DMS79 (cell line): ENCODE data around the gene LAMA5.

Source experiments
- DNase-seq: peaks from one replicate; lab custom pipeline; 2025; lab: John Stamatoyannopoulos, UW

Gene LAMA5

DNA sequence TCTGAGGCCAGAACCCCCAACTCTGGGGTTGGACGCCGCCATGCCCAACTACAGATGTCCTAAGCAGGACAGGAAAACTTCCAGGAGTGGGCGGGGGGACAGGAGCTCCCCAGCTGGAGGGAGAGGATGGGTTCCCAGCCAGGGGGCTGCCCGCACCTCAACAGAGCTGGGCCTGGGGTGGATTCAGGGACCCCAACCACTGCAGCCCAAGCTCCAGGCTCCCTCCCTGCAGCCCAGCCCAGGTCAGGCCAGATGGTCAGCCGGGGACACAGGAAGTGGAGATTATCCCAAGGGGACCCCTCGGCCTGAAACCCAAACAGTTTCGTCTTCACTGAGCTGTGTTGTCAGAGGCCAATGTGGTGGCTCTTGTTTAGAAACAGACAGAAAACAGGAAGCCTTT lies 9.4 kb downstream of the LAMA5 start:
- no peak for DNase-seq

DNA sequence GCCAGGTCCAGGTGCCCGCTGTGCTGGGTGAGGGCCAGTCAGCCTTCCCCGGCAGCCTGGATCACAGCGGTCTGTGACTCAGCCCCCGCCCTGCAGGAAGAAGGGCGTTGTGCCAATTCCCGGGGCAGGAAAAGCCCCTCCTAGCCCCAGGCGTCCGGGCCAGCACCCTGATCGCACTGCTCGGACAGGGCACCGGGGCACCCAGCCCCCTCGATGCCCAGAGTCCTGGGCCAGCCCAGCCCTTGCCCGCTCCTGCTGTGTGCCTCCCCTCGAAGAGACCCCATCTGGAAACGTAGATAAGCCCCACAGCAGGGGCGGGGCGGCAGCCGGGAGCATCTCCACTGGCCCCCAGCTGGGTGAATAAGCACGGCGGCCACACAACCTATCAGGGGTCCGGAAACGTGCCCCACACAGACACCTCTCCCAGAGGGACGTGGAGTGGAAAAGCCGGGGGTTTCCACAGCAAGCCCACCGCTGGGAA lies 9.9 kb downstream of the LAMA5 start:
- DNase-seq: no peak

DNA sequence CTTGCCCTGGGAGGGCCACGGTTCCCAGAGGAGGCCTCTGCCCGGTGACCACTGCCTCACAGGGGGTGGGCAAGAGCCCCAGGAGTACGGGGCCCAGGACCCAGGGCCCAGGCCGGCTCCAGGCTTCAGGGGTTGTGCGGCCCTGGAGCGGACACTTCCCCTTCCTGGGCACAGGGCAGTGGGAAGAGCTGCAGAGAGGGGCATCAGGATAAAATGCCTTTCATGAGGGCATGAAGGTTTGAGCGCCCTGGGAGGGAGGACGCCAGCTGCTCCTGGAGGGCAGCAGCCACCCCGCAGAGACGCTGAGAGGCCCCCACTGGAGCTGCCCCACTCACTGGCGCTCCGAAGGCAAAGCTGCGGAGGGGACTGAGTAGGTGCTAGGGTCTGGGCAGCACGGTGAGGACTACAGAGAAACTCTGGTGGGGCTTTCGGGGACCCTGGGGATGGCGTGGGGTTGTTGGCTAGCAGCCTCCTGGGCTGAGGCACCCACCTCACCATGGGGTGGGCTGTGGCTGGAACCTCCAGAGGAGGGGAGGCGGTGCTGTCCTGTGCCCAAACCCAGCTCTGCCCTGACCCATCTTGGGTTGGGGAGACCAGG lies 10.4 kb downstream of the LAMA5 start:
- no peak for DNase-seq

DNA sequence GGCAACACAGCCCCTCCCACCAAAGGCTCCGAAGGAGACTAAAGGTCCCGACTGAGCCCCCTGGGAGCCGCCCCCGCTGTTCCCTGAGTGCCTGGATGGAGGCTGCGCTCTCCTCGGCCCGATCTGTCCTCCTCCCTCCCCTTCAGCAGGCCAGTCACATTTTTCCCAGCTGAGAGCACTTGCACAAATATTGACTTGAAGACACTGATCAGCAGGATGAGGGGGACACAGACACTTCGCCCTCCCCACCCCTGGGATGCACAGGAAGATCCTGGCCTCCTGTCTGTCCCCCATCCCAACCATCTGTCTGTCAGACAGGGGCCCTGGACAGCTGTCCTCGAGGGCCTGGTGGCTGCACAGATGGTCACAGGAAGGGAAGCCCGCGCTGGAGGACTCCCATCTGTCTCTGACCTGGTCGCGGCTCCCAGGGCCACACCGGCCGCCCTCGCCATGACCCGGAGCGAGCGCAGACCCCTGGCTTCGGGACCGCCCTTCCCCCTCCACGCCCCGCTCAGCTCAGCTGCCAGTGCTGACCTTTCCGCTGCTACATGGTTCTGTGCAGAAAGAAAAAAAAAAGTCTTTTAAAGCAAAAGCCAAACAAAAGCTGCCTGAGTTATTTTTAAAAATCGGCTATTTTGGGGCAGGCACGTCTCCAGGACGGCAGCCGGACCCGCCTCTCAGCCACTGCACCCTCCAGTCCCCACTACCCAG lies 11.1 kb downstream of the LAMA5 start:
- DNase-seq: no peak

DNA sequence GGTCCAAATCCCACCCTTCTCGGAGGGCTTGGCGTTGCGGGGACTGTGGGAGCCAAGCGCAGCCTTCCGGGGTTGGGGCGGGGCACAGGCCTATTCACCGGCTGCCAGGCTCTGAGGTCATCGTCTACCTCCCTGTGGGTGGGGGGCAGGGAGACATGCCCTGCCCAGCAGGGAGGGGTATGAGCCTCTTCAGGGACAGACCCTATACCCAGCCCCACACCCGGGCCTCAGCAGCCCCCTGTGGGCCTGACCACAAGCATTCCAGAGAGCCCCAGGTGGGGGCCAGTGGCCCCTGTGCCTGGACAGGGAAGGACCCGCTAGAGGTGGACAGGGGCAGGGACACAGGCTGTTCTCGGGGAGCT lies 11.6 kb downstream of the LAMA5 start:
- DNase-seq: no peak

DNA sequence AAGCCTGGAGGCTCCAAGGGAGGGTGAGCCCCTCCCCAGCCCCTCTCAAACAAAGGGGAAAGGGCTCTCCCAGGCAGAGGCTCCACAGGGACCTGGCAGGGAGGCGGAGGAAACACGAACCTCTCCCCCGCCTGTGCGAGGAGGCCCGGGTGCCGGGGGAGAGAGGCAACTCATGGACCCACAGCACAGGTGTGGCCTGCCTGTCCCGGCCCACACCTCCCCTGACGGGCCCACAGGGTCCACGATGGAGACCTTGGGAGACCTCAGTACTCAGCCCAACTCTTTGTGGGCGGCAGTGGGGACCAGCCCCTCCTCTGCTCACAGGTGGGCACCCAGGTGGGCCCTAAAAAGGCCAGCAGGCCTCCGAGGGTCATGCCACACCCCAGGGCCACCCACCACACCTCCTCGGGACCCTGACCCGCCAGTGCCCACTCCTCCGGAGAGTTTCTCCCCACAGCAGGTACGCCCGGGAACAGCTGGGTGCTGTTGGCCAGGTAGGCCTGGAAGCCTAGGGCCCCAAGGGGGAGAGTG lies 12.2 kb downstream of the LAMA5 start:
- DNase-seq: no peak

DNA sequence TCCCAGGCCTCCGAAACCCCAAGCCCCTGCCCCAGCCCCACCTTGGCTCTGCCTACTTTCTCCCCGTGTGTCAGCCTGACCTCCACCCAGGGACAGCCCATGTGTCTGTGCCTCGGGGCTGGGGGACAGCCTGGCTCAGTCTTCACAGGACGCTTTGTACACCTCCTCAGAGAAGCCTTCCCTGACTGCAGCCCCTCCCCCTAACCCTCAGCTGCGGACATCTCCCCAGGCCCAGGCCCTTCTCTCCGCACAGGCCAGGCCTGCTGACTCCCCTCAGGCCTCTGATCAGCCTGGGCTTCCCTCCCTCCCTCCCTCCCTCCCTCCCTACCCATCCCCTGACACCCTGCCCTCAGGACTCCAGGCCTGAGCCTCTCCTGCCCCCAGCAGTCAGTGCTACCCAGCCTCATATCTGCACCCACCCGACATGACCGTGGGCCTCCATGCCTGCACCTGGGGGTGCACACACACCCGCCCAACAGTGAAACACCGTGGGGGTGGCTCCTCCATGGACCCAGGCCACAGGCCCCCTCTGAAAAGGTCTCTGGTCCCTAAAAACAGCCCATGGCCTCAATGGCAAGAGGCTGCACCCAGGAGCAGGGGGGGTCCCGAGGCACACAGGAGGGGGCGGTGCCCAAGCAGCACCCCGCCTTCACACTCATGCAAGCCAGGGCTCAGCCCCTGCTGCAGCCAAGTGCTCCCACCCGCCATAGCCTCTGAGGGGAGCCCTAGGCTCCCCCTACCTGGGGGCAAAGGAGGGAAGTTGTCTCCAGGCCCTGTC lies 12.9 kb downstream of the LAMA5 start:
- no peak for DNase-seq

DNA sequence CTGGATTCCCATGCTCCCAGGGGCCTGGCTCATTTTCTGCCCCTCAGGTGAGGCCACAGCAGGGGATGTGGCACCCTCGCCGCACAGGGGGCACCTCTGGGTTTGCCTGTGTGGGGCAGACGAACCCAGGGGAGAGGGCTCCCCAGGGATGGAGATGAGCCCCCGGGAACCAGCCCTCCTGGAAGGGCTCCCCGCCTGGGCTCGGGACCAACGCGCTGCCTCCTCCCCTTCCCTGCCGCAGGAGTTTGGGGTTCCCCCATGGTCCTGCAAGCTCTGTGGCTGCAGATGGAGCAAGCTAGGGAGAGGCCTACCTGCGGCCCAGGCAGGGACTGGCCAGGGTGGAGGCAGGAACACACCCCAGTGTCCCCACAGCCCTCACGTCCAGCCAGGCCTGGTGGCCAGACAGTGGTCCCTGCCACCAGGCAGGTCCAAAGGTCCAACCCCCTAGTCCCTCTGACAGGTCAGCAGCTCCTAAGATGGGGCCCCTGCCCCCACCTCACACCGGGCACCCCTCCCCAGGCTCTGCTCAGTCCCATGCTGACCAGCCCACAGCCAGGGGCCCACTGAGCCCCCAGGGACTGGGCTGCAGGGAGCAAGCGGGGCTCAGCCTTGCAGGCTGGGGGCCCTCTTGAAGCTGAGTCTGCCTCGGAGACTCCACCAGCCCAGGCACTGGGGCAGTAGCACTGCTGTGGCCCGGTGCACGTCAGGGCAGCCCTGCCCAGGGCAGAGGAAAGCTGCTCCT lies 13.7 kb downstream of the LAMA5 start:
- no peak for DNase-seq

DNA sequence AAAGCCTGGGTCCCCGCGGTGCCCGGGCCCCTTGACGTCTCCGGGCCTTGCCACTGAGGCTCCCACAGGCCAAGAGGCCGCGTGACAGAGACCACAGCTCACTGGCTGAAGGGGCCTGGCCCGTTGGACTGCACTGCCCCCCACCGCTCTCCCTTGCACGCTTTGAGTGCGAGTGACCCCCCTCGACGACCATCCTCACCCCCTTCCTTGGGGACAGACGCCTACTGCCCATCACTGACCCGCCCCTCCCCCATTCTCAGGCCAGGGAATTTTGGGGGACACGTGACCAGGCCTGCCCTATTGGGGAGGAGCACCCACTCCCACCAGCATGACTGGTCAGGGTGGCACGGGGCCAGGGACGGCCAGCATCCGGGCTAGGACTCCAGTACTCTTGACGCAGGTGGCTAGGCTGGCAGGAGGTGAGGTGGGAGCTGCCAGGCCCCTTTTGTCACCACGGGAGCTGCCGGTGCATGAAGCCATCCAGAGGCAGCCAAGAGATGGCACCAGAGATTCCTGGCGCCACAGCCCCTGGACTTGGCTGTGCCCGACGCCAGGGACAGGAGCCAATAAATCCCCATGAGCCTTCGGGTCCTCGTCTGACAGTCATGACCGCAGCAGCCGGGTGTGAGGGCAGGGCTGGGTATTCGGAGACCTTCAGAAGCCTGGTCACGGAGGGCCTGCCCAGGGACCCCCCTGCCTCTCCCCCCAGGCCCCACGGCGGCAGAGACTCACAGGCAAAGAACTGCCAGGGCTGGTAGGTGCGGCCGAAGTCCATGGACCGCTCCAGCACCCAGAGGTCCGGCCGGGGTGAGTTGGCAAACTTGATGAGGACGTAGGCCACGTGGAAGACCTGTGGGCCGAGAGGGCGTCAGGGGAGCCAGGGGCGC lies 14.5 kb downstream of the LAMA5 start:
- DNase-seq: peak; percentile 82

DNA sequence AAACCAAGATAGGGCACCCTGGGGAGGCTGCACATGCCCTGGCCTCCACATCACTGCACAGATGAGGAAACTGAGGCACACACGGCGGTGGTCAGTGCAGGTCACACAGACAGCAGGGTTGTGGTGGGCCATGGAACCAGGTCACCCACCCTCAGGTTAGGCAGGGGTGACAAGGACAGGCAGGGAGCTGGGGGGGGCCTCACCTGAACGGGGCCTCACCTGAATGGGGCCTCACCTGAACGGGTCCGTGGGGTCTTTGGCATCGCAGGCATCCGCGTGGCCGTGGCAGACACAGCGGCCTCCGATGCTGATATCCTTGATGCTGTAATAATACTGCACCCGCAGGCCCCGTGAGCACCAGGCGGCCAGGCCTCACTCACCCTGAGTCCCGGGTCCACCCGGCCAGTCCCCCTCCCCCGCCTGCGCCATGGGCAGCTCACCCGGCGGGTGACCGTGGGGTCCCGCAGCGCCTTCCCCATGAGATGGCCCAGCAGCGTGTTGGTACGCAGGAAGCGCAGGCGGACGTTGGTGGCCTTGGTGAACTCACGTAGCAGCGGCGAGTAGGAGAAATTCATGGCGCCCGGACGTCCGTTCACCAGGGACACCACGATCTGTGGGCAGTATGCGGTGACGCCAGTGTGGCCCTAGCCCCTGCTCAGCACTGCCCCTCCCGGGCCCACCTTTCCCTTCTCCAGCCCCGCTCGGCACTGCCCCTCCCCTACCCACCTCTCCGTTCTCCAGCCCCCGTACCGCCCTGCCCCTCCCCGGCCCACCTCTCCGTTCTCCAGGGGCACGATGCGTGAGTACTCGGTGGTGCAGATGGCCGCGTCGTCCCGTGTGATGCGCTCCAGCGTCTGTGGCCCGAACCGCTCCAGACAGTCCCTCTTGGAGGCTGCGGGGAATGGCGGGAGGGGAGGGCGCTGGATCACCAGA lies 15.4 kb downstream of the LAMA5 start:
- no peak for DNase-seq

DNA sequence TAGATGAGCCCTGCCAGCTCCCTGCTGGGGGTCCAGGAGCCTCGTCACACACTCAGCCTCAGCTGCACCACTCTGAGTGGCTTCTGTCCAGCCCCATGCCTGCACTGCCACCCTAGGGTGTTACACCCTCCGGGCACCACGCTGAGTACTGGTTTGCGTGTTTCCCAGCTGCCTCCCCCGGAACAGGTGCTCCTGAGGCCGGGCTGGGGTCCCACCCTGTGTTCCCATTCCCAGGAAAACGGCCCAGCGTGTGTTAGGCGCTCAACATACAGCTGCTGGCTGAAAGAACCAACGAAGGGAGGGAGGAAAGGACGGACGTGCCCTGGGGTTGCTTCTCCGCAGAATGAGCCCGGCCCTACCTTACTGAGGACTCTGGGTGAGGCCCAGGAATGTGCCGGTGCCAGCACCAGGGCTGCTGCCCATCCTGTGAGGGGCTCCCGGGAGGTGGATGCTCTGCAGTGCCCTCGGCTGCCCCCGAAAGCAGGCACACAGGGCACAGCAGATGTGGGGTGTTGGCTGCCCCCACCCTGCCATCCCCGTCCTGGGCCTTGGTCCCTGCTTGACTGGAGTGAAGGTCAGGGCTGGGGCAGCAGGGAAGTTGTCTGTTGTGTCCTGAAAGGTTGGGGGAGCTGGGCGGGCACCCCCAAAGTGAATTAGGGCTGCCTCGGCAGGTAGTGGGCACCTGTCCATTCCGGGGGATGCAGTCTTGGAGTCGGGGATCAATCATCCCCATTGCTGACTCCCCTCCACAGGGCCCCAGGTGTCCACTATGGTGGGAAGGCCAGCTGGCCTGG lies 16.3 kb downstream of the LAMA5 start:
- DNase-seq: no peak

DNA sequence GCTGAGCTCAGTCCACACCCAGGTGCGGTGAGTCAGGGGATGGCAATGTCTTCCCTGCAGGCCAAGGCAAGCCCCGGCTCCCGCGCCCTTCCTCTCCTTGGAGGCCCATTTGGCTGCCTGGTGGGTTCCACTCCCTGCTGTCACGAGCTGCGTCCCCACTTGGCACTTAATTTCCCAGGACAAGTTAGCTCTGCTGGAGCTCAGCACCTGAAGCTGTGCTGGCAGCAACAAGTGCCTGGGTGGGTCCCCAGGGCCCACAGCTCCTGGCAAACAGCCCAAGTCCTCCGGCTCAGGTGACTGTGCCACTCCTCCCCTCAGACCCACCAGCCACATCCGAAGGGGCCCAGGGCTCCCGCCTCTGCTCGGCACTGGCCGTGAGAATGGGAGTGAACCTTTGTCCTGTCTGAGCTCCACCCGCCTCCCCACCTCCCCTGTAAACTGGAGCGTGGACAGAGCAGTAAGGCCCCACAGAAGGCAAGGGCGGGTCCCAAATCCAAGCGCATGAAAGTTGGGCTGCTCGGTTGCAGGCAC lies 16.9 kb downstream of the LAMA5 start:
- DNase-seq: peak; percentile 86

DNA sequence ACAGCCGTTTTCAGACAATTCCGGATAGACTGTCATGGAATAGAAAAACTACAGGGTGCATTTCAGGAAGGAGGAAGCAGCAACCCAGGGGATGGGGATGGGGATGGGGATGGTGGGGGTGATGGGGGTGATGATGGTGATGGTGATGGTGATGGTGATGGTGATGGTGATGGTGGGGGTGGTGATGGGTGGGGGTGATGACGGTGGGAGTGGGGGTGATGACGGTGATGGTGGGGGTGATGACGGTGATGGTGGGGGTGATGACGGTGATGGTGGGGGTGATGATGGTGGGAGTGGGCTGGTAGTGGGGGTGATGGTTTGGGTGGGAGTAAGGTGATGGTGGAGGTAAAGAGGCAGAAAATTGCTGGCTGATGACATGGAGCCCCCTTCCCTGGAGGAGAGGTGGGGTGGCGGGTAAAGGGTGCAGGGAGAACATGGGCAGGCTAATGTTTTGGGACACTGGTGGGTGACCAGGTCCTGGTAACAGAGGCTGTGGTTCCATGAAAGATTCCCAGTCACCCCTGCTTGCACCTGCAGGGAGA lies 17.5 kb downstream of the LAMA5 start:
- DNase-seq: no peak

DNA sequence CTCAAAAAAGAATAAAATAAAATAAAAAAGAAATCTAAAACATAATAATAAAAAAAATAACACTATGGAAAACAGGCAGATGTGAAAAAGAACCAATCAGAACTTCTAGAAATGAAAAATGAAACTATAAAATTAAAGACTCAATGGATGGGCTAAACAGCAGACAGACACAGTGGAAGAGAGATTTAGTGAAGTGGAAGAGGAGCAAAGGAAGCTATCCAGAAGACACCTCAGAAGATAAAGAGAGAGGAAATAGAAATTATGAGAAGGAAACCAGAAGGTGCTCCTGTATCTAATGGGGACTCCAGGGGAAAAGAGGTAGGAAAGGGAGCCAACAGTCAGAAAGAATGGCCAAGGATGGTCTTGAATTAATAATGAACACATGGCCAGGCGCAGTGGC lies 18.5 kb downstream of the LAMA5 start:
- DNase-seq: no peak

DNA sequence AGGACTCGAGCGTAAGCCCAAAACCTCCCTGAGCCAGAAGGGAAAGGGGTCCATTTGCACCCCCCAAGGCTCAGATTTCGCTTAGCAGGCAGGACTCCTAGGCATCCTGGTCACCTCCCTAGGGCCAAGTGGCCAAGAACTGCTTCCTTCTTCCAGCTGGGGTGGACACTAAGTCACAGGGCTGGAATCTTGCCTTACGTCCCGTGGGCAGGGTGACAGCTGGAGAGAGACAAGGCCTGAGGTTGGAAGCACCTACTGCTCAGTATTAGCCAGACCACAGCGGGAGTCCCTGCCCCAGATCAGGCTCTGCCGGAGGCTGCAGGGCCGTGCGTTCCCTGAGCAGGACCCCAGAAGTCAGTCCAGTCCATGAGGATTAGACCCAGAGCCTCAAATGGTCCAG lies 19.7 kb downstream of the LAMA5 start:
- no peak for DNase-seq

DNA sequence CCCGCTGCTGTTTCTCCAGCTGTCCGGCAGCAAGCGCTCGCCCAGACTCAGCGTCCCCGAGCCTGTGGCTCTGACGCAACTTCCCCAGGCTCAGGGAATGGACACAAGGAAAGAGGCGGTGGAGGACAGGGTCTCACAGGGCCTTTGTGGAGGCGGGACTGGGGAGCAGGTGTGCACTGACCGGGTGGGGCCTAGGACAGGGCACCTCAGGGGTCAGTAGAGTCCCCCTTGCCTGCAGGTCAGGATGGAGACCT lies 20.0 kb downstream of the LAMA5 start:
- DNase-seq: no peak

DNA sequence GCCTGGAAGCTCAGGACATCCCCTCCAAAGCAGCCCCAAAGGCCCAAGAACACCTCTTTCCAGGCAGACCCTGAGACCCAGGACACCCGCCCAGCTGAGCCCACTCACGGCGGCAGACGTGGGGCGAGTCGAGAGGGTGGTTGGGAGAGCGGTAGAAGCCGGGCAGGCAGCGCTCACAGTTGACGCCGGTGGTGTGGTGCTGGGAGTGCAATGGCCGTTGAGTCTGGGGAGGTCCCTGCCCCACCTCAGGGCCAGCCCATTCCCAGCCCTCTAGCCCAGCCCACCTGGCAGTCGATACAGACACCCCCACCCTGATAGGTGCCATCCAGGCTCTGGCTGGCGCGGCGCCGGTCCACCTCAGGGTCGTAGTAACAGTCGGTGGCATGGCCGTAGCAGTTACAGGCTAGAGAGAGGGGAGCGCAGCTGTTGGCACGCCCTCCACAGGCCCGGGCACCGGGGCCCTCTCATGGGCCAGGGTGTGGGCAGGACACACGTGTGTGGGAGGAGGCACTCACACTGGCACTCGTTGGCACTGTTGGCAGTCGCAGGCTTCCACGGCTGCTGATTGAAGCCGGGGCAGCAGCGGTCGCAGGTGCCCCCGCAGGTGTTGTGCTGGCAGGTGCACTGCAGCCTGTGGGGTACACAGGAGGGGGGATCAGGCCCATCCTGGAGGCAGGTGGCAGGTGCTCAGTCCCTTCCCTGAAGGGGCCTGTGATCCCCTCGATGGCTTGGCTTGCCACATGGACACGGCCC lies 20.5 kb downstream of the LAMA5 start:
- DNase-seq: no peak

DNA sequence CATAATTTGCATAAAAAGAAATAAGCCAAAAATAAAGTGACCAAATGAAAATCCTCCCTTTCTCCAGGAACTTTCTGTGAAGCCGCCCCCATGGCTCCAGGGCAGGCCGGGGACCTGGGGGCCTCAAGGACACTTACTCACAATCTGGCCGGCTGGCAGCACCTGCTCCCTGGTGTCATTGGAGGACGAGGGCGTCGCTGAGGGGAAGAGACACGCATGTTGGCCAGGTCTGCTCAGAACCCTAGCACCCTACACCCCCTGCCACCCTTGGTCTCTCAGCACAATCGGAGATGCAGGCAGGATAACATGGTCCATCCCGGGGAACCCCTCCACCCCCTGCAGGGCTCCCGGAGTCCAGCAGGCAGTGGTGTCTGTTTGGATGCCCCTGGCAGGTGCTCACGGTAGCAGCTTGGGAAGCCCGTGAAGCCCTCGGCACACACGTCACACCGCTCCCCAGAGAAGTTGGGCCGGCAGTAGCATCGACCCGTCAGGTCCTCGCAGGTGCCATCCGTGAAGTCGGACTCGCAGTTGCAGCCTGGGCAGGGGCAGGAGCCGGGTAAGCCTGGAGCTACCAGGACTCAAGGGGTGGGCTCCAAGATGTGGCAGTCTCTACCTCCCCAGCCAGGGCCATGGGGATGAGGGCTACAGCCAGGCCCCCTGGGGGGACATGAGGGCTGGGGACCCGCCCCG lies 21.3 kb downstream of the LAMA5 start:
- no peak for DNase-seq
